ENCODE data around the gene PRKN.
"Not testable (repeated sequence)": the region's sequence is repeated elsewhere in the genome, so short reads cannot be mapped to it uniquely, and the experiment has no call there.

Gene PRKN

DNA sequence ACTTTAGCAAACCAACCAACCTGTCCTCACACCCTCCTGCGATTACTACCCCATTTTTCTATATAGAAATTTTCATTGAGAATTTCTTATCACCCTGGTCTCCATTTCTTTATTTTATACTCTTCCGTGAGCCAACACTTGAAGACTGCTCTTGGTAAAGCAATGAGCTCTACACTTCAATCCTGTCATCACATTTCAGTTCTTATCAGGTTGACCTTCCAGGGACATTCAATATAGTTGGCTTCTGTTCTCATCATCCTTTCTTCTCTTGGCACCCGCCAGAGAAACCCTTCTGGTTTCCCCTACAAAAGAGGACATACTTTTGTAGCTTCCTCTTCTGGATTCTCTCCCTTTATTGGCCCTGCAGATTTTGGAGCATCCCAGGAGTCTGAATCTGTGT lies 279.3 kb downstream of the PRKN start:
- no peak for DNase-seq (ENCODE audit: low read depth in 2 of 2)

DNA sequence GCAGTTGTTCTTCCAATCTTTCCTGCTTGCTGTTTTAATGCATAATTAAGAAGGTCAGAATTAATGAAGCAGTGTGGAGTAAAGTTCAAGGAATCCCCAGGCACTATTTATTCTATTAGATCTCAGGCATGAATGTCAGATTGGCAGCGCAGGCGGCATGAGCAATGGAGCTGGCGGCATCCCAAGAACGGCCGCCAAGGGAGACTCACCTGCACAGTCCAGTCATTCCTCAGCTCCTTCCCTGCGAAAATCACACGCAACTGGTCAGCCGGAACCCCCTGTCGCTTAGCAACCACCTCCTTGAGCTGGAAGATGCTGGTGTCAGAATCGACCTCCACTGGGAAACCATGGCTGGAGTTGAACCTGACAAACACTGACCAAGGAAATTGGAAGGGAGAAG lies 284.5 kb downstream of the PRKN start:
- DNase-seq (ENCODE audit: low read depth in 2 of 2): no peak

DNA sequence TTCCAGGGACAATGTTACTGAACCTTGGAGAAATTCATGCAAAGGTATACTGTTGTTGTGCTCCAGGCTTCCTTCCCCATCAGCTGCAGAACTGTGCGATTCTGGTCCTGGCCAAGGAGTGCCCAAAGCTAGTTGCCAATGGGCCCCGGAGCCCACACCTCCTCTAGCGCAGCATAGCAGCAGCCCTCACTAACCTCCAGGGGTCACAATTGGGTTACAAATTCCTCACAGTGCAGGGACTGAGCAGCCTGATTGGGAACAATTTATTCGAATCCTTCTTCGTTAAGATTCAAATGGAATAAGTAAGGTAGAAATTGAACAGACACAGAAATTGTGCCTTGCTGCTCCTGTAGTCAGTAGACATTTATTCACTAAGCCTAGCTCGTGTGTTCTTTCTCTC lies 284.9 kb downstream of the PRKN start:
- DNase-seq (ENCODE audit: low read depth in 2 of 2): no peak

- no peak for DNase-seq (ENCODE audit: low read depth in 2 of 2)
Observed at GRCh38 chr6:162441991-162442390, 285.6 kb downstream of the PRKN start.

GRCh38 chr6:162438980-162439379 lies 288.6 kb downstream of the PRKN start:
- no peak for DNase-seq (ENCODE audit: low read depth in 2 of 2)

DNA sequence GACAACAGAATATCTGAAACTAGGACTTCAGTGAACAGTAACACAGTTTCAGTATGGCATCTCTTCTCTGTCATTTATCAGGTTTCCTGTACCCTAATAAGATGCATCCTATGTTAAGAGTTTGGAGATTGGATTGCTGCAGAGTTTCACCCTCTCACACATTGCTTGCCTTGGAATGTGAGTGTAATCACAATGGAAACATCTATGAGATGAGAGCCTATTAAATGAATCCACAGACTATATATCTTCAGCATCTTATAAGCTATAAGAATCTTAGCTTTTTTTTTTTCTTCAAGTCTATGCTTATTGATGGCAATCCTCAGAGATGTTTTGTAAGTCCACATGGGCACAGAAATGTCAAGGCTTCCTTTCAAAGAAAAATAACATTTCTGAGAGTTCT lies 292.5 kb downstream of the PRKN start:
- no peak for DNase-seq (ENCODE audit: low read depth in 2 of 2)

GRCh38 chr6:162421004-162421403 lies 306.6 kb downstream of the PRKN start:
- no peak for DNase-seq (ENCODE audit: low read depth in 2 of 2)

GRCh38 chr6:162416831-162417537 lies 310.6 kb downstream of the PRKN start:
- DNase-seq (ENCODE audit: low read depth in 2 of 2): no peak

- no peak for DNase-seq (ENCODE audit: low read depth in 2 of 2)
Observed at GRCh38 chr6:162416307-162416706, 311.3 kb downstream of the PRKN start.

DNA sequence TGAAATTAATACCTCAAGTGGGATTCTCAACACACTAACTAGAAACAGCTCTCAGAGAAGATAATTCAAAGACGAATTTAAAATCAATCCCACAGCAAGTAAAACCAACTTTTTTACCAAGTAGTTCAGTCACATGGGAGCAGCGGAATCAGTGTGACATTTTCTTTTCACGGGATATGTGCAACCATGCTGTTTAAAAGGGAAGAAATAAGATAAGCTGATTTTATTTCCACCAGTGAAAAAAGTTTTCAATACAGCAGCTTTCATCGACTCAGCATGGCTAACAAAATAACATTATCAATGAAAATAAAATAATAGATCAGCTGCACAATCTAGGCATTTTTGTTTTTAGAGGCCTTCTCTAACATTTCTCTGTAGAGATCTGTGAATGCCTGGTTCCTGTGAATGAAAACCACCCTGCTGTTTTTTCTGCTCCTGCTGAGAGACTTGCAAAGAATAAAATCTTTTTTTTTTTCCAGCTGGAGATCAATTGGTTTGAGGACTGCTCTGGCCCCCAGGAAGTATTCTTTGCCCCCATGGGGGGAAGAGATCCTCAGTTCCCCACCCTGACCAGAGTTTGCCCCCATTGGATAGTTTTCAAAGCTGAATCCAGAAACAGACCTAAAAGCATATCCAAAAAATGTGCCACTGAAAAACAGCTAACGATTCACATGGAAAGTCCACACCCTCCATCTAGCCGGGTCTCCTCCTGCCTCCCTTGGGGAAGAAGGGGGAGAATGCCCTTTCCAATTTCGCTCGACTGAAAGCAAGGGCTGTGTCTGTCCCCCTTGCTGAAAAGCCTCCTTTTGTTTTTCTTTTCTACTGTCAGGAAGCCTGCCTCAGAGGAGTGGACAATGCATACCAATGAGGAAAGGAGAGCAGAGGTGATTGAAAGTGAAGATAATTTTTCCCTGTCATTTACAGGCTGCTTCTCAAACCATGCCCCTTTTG lies 317.6 kb downstream of the PRKN start:
- no peak for DNase-seq (ENCODE audit: low read depth in 2 of 2)

DNA sequence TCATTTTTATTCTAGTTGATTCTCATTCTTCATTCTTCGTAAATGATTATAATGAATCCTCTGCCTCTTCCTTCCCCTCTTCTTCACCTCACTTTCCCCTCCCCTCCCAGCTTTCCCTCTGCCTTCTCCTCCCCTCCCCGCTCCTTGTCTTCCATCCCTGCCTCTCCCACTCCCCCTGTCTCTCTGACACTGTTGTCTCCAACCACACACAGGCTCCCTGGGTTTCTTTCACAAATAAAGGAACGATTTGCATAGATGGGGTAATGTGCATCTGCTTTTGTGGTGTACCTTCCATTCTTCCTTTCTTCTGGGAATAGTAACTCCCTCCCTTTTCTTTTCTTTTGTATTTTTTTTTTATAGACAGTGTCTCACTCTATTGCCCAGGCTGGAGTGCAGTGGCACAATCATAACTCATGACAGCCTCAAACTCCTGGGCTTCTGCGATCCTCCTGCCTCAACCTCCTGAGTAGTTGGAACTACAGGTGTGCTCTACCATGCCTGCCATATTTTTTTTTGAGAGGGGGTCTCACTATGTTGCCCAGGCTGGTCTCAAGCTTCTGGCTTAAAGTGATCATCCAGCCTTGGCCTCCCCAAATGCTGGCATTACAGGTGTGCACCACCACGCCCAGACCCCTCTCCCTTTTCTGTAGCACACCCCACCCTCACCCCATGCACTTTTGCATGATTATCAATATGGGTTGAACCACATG lies 318.6 kb downstream of the PRKN start:
- no peak for DNase-seq (ENCODE audit: low read depth in 2 of 2)

GRCh38 chr6:162404951-162405350 lies 322.6 kb downstream of the PRKN start:
- no peak for DNase-seq (ENCODE audit: low read depth in 2 of 2)

GRCh38 chr6:162403031-162403430 lies 324.5 kb downstream of the PRKN start:
- DNase-seq (ENCODE audit: low read depth in 2 of 2): no peak

- DNase-seq (ENCODE audit: low read depth in 2 of 2): no peak
Observed at GRCh38 chr6:162395181-162395580, 332.4 kb downstream of the PRKN start.

GRCh38 chr6:162390961-162391811 lies 336.4 kb downstream of the PRKN start:
- DNase-seq (ENCODE audit: low read depth in 2 of 2): not testable (repeated sequence)

- no peak for DNase-seq (ENCODE audit: low read depth in 2 of 2)
Observed at GRCh38 chr6:162389343-162390085, 338.1 kb downstream of the PRKN start.

GRCh38 chr6:162388383-162388777 lies 339.2 kb downstream of the PRKN start:
- no peak for DNase-seq (ENCODE audit: low read depth in 2 of 2)

DNA sequence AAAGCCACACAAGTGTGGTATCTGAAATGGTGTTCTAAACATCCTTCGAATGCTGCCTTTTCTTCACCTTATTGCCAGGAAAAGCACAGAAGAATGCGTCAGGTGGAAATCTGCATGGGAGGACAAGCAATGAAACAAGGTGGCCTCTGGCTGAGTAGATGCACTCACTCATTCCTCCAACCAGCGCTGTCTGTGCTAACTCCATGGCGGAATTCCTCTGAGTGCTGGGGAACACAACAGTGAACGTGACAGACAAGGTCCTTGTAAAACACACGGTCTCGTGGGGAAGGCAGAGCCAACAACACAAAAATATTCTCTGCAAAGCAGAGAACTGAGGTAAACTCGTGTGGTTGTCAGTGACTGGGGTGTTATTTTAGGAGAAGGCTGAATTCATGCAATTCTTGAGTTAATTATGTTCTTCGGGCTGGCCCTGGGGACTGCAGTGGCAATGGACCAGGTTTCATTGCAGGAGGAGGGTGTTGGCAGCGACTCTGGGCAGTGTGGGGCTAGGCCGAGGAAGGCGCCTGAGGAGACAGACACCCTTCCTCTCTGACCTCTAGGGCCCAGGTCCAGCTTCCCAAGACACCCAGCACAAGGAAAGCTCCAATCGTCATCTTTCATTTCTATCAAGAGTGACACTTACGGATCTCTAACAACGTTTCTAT lies 339.7 kb downstream of the PRKN start:
- DNase-seq (ENCODE audit: low read depth in 2 of 2): no peak

GRCh38 chr6:162385980-162386379 lies 341.6 kb downstream of the PRKN start:
- DNase-seq (ENCODE audit: low read depth in 2 of 2): no peak

DNA sequence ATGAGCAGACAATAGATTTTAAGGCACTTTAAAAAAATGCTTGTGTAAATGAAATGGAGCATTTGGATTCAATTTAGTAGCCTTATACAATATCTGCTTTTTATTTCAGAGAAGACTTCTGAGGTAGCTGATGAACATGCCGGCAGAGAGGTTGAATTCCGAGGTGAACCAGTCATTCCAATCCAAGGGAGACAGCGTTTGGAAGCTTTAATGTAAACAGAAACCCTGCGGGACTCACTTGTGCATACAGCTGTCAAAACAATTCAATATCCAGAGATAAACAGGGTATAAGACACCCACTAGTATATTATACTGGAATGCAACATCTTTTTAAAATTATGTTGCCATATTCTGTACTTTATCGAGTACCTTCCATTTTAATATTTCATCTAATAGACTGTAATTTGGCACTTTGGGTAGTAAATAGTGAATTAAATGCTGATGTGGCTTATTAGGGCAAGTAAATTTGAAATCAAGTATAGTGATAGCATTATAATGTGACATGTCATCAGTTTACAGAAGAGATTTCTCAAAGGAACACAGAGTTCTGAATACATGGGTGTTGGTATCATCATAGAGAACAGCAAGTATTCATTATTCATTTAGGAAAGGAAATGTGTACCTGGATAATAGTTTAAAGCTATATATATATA lies 347.7 kb downstream of the PRKN start:
- no peak for DNase-seq (ENCODE audit: low read depth in 2 of 2)

Measured in stimulated activated CD4-positive, alpha-beta T cell treated with anti-CD3 and anti-CD28 coated beads, Interleukin-12 subunit alpha, Interleukin-12 subunit beta, amount 100 ng/mL, for 24 hours (primary cell).